K562 (cell line): ENCODE data around the gene IL3RA. TPM values are rescaled to one million over a fixed set of nuclear protein-coding genes. Genes with fewer than 3 reads are reported as not detected.
A peak's percentile ranks its signal among the peaks of the same experiment; 100 is the strongest.

Source experiments
- ARID3B ChIP-seq: fragments of 250-450 bp; sonication (Bioruptor Pico); IDR thresholded peaks from 2 replicates; pipeline ENCODE4 v1.4.0; 2020; ENCODE audit warnings: borderline replicate concordance
- BRD4 ChIP-seq: fragments of 200-600 bp; sonication (generic); IDR thresholded peaks from 2 replicates; pipeline ENCODE4 v1.6.1; 2017; ENCODE audit warnings: inconsistent platforms
- C11orf30 ChIP-seq: fragments of 450-650 bp; IDR thresholded peaks from 2 replicates; pipeline ENCODE4 v1.6.1; 2016; ENCODE audit warnings: low read depth, mild to moderate bottlenecking
- CREB1 ChIP-seq, 2 experiments: sonication (generic) in 1 of 2; formaldehyde crosslinking in 1 of 2; IDR thresholded peaks; 2 replicates each; pipeline versions ENCODE4 v1.6.1 to v1.8.0; 2012 to 2022; ENCODE audit warnings: inconsistent platforms in 1 of 2, mild to moderate bottlenecking in 1 of 2, missing genetic modification reagents in 1 of 2, moderate library complexity in 1 of 2
- ERF ChIP-seq: fragments of 450-650 bp; formaldehyde crosslinking; IDR thresholded peaks from 2 replicates; pipeline ENCODE4 v1.4.0; 2020; ENCODE audit warnings: mild to moderate bottlenecking, mixed read lengths
- GABPA ChIP-seq: fragments of 200-800 bp; sonication (Bioruptor generic); conservative IDR thresholded peaks from 2 replicates; pipeline ENCODE4 v1.6.1; 2016; ENCODE audit warnings: low read depth, missing genetic modification characterization, missing compliant biosample characterization
- JUN ChIP-seq, 2 experiments: sonication (generic) in 1 of 2; formaldehyde crosslinking in 1 of 2; IDR thresholded peaks; 2 replicates each; pipeline versions ENCODE4 v1.6.1 to v1.8.0; 2012 to 2022; ENCODE audit warnings: borderline replicate concordance in 2 of 2, mild to moderate bottlenecking in 2 of 2, improper control_type of control experiment in 1 of 2, low read depth in 1 of 2, low read length in 1 of 2, missing genetic modification reagents in 1 of 2
- NFYB ChIP-seq: IDR thresholded peaks from 2 replicates; pipeline ENCODE4 v1.6.1; 2011; ENCODE audit warnings: mild to moderate bottlenecking, moderate library complexity; ENCODE audit not compliant: insufficient read length; ENCODE audit errors: extremely low read depth
- PATZ1 ChIP-seq: fragments of 250-450 bp; sonication (Bioruptor Pico); IDR thresholded peaks from 2 replicates; pipeline ENCODE4 v1.5.0; 2020; ENCODE audit warnings: mild to moderate bottlenecking, borderline replicate concordance
- PBX2 ChIP-seq, 2 experiments: IDR thresholded peaks in 1 of 2; conservative IDR thresholded peaks in 1 of 2; 2 replicates each; pipeline ENCODE4 v1.6.1; 2016; ENCODE audit warnings: low read depth in 2 of 2, mild to moderate bottlenecking in 1 of 2, missing compliant biosample characterization in 1 of 2, missing genetic modification characterization in 1 of 2, moderate library complexity in 1 of 2
- RBM25 ChIP-seq: fragments of 200-400 bp; formaldehyde crosslinking; IDR thresholded peaks from 2 replicates; pipeline ENCODE4 v1.6.1; 2018; ENCODE audit warnings: low read length, low read depth, moderate library complexity; ENCODE audit not compliant: severe bottlenecking
- RNF2 ChIP-seq: sonication (generic); IDR thresholded peaks from 2 replicates; pipeline ENCODE4 v1.6.1; 2016
- SIN3B ChIP-seq: fragments of 450-650 bp; IDR thresholded peaks from 2 replicates; pipeline ENCODE4 v1.6.1; 2017; ENCODE audit warnings: low read depth, mild to moderate bottlenecking, moderate library complexity
- STAT5B ChIP-seq: fragments of 250-450 bp; sonication (Bioruptor Pico); IDR thresholded peaks from 2 replicates; pipeline ENCODE4 v1.8.0; 2021; ENCODE audit warnings: mild to moderate bottlenecking, inconsistent platforms
- TRIM28 ChIP-seq: fragments of 450-650 bp; IDR thresholded peaks from 2 replicates; pipeline ENCODE4 v1.6.1; 2017
- U2AF1 ChIP-seq: fragments of 200-400 bp; formaldehyde crosslinking; optimal IDR thresholded peaks from 2 replicates; pipeline ENCODE3; 2017; ENCODE audit warnings: mild to moderate bottlenecking, low read depth, low read length, moderate library complexity
- ZNF12 ChIP-seq: sonication (generic); formaldehyde crosslinking; IDR thresholded peaks from 2 replicates; pipeline ENCODE4 v1.4.0; 2020; ENCODE audit warnings: mild to moderate bottlenecking, missing genetic modification reagents
- ZNF165 ChIP-seq: fragments of 250-450 bp; sonication (Bioruptor Pico); IDR thresholded peaks from 2 replicates; pipeline ENCODE4 v1.4.0; 2020; ENCODE audit warnings: borderline replicate concordance
- ZNF232 ChIP-seq: sonication (generic); formaldehyde crosslinking; IDR thresholded peaks from 2 replicates; pipeline ENCODE4 v1.8.0; 2022; ENCODE audit warnings: mild to moderate bottlenecking, missing genetic modification reagents
- ZNF354B ChIP-seq: fragments of 250-450 bp; sonication (Bioruptor Pico); IDR thresholded peaks from 2 replicates; pipeline ENCODE4 v1.4.0; 2020
- ZNF717 ChIP-seq: fragments of 250-450 bp; sonication (Bioruptor Pico); IDR thresholded peaks from 2 replicates; pipeline ENCODE4 v1.5.0; 2021
- ZNF764 ChIP-seq: fragments of 250-450 bp; sonication (Bioruptor Pico); IDR thresholded peaks from 2 replicates; pipeline ENCODE4 v1.4.0; 2020; ENCODE audit warnings: low read depth, mild to moderate bottlenecking, moderate library complexity
- polyA plus RNA-seq, 8 experiments: library from polyadenylated mRNA; depleted of rRNA in 4 of 8; stranded (reverse) in 5 of 8; unstranded in 3 of 8; fragments of >200 nt; fragmentation: Nextera tagmentation in 2 of 8; fragmentation: Illumina TruSeq in 1 of 8; extraction: Ambion mirVana in 2 of 8; extraction: Trizol in 1 of 8; gene quantifications; 2 replicates each; pipeline versions ENCODE4 v1.2.1 to v1.2.3, GENCODE V29; 2011 to 2014; ENCODE audit warnings: inconsistent platforms in 1 of 8, missing spikeins in 1 of 8
- total RNA-seq, 7 experiments: library from RNA; depleted of rRNA in 6 of 7; stranded (reverse); fragments of >200 nt in 6 of 7; fragmentation: Illumina TruSeq in 2 of 7; extraction: Trizol in 2 of 7; gene quantifications; 2 replicates each; pipeline versions ENCODE4 v1.2.1 to v1.2.3, GENCODE V29; 2011 to 2021; ENCODE audit warnings: low replicate concordance in 1 of 7

Gene IL3RA
- total and polyA plus RNA-seq, 9 of the 15 experiments (the other 6 are each of a cell fraction or from before 2014, with no cell fraction given) = not detected

GRCh38 chrX:1391707-1392375 is 55.3 kb downstream of the IL3RA start, which contains the start of gene SLC25A6 (continued):
- TF ChIP-seq JUN (IDR thresholded peaks at IDR 0.05; ENCODE audit: borderline replicate concordance, low read depth, low read length) = peak; percentile 9; the same call in 1 of the 2 replicates
- no peak for TF ChIP-seq JUN (CRISPR knock-in tag; IDR thresholded peaks at IDR 0.05; ENCODE audit: borderline replicate concordance)
- 0 out of 2 replicates have a peak, but pooled peaks have one; percentile 20 for TF ChIP-seq RNF2
- TF ChIP-seq ARID3B (CRISPR knock-in tag) = peak; percentile 44; the same call in 1 of the 2 replicates
- no peak for TF ChIP-seq ZNF12
- 0 out of 2 replicates have a peak, but pooled peaks have one; percentile 20 for TF ChIP-seq ZNF764
- TF ChIP-seq ZNF354B (CRISPR knock-in tag) = no peak
- TF ChIP-seq NFYB = peak; percentile 62
- 0 out of 2 replicates have a peak, but pooled peaks have one; percentile 66 for TF ChIP-seq ERF (CRISPR knock-in tag)
- peak; percentile 92 for TF ChIP-seq RBM25
- TF ChIP-seq GABPA (tag) = peak; percentile 95
- no peak for TF ChIP-seq ZNF717 (CRISPR knock-in tag)
- peak; percentile 80; the same call in 1 of the 2 replicates for TF ChIP-seq SIN3B
- TF ChIP-seq ZNF165 (CRISPR knock-in tag) = 0 out of 2 replicates have a peak, but pooled peaks have one; percentile 32
- peak; percentile 53; the same call in 1 of the 2 replicates for TF ChIP-seq BRD4
- TF ChIP-seq PBX2 (CRISPR knock-in tag; IDR thresholded peaks at IDR 0.05; ENCODE audit: low read depth) = no peak
- TF ChIP-seq PBX2 (tag; conservative IDR thresholded peaks at IDR 0.05; ENCODE audit: low read depth) = no peak
- TF ChIP-seq TRIM28 = no peak
- TF ChIP-seq U2AF1 = peak; percentile 73
- peak; percentile 38 for TF ChIP-seq C11orf30
- TF ChIP-seq PATZ1 (CRISPR knock-in tag) = no peak
- TF ChIP-seq STAT5B (CRISPR knock-in tag) = no peak
- TF ChIP-seq CREB1 (IDR thresholded peaks at IDR 0.05) = peak; percentile 46
- TF ChIP-seq CREB1 (CRISPR knock-in tag; IDR thresholded peaks at IDR 0.05) = no peak
- TF ChIP-seq ZNF232 (CRISPR knock-in tag) = no peak
